Lower lobe of right lung (tissue), 2 donors: ENCODE measurements around the gene ELF2. TPM values are rescaled to one million over a fixed set of nuclear protein-coding genes. Genes with fewer than 3 reads are reported as not detected.

Experiments
- ATAC-seq, 2 donors: fragments of 200-7000 bp; cut with Tn5 transposase; one replicate each; pipeline ENCODE4 v1.9.1; 2020 to 2022; ENCODE audit warnings: mild to moderate bottlenecking in 2 of 2, moderate library complexity in 2 of 2
- DNase-seq: peaks from one replicate; pipeline ENCODE4 v3.0.0-alpha.2; 2020
- H3K27ac ChIP-seq: fragments of 200-600 bp; one replicate; pipeline ENCODE4 v1.8.0; 2022
- H3K27me3 ChIP-seq: fragments of 200-600 bp; one replicate; pipeline ENCODE4 v1.8.0; 2022; ENCODE audit warnings: low read depth
- H3K36me3 ChIP-seq: fragments of 200-600 bp; one replicate; pipeline ENCODE4 v1.8.0; 2022; ENCODE audit warnings: mild to moderate bottlenecking
- H3K4me1 ChIP-seq: fragments of 200-600 bp; one replicate; pipeline ENCODE4 v1.8.0; 2022
- H3K4me3 ChIP-seq: fragments of 200-600 bp; one replicate; pipeline ENCODE4 v1.8.0; 2022; ENCODE audit warnings: mild to moderate bottlenecking
- H3K9me3 ChIP-seq: fragments of 200-600 bp; one replicate; pipeline ENCODE4 v1.8.0; 2022
- CTCF ChIP-seq: fragments of 200-600 bp; IDR thresholded peaks from one replicate; pipeline ENCODE4 v1.8.0; 2022; ENCODE audit warnings: antibody characterized with exemption, mild to moderate bottlenecking
- intact Hi-C: fragments of 100-400 bp; cut with DNase I; formaldehyde crosslinking; loops from one replicate; pipeline ENCODE4 v1.11.0; 2022
- long read RNA-seq: library from polyadenylated mRNA; unstranded; transcript quantifications from one replicate; pipeline ENCODE4 v2.0.0, GENCODE V29; 2021
- total RNA-seq: library from RNA; stranded (reverse); fragmentation: NEBNext Ultra II Directional; extraction: Animal tissue kit (Norgen Biotek cat#: 25700); gene quantifications from one replicate; pipeline ENCODE4 v1.2.1, GENCODE V29; 2021
- donor health status: DM: no; HTN: yes; CAD: no; lungs with severe emphysema.

The ELF2 gene
- total RNA-seq = 54.0 TPM
- long read RNA-seq, full-length matches to known transcripts = 1 of 30 reads
- long read RNA-seq, partial matches to known transcripts = 5 of 30 reads
- long read RNA-seq, other reads (novel, unspliced or antisense) = 24 of 30 reads

GRCh38 chr4:139177049-139177868 is at the start of gene ELF2:
TSS of gene ELF2 (minus strand) at chr4:139177218. CDS start at chr4:139137701, 39,517 bp downstream.
- Histone ChIP-seq H3K9me3 (no peaks in the 10 kb centered on the region), H3K36me3 (no peaks in the 10 kb centered on the region), H3K27ac (peak within 1 kb of the TSS; percentile 98), H3K4me1 (peaks cover 25% of the 10 kb centered on the region), H3K4me3 (peak within 1 kb of the TSS; percentile 96), H3K27me3 (no peaks in the 10 kb centered on the region)
- TF ChIP-seq CTCF = no peak
- intact Hi-C loops = no loop called here
- ATAC-seq (peak; percentile 90 to 95), DNase-seq (peak; percentile 95)

- no peaks in the 10 kb centered on the region for H3K4me1 ChIP-seq
- ATAC-seq (no peak), DNase-seq (no peak)
- intact Hi-C loops = no loop called here
- H3K27ac ChIP-seq = no peak overlapping the region
- no peaks in the 10 kb centered on the region for H3K9me3 ChIP-seq
- H3K36me3 ChIP-seq = no peaks in the 10 kb centered on the region
- no peak overlapping the region for H3K4me3 ChIP-seq
- no peaks in the 10 kb centered on the region for H3K27me3 ChIP-seq
- no peak for TF ChIP-seq CTCF
Measured at GRCh38 chr4:139223682-139224317, 46.8 kb upstream of the ELF2 start.

DNA sequence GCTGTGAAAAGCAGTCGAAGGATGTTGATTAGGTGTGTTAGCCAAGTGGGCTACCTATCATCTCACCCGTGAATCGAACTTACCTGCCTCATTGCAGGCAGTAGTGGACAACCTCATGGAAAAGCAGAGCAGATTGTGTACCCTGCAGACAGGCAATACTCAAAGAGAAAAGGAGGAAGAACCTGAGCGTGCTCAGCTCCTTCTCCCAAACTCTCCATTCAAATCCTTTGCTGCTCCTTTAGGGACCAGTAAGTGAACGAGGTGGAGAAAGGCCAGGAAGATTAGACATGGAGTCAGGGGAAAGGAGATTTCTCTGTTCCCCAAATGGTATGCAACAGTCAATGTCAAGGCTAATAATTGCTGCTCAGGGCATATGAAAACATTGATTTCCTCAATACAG is 45.2 kb upstream of the ELF2 start:
- H3K9me3 ChIP-seq = no peaks in the 10 kb centered on the region
- intact Hi-C loops = no loop called here
- no peak for TF ChIP-seq CTCF
- no peaks in the 10 kb centered on the region for H3K27me3 ChIP-seq
- no peak overlapping the region for H3K27ac ChIP-seq
- DNase-seq = no peak
- no peak overlapping the region for H3K4me3 ChIP-seq
- no peaks in the 10 kb centered on the region for H3K4me1 ChIP-seq
- no peak for ATAC-seq
- no peaks in the 10 kb centered on the region for H3K36me3 ChIP-seq

GRCh38 chr4:139221687-139222086 is 44.7 kb upstream of the ELF2 start:
- Histone ChIP-seq H3K27me3 (no peaks in the 10 kb centered on the region), H3K9me3 (no peaks in the 10 kb centered on the region), H3K4me3 (no peak overlapping the region), H3K27ac (no peak overlapping the region), H3K4me1 (no peaks in the 10 kb centered on the region), H3K36me3 (no peaks in the 10 kb centered on the region)
- ATAC-seq (no peak), DNase-seq (no peak)
- intact Hi-C loops = no loop called here
- no peak for TF ChIP-seq CTCF

GRCh38 chr4:139219450-139220055 is 42.5 kb upstream of the ELF2 start:
- H3K27ac ChIP-seq = no peak overlapping the region
- no peak for TF ChIP-seq CTCF
- no peak for ATAC-seq
- H3K27me3 ChIP-seq = no peaks in the 10 kb centered on the region
- no peaks in the 10 kb centered on the region for H3K9me3 ChIP-seq
- intact Hi-C loops = no loop called here
- peaks cover 4% of the 10 kb centered on the region for H3K4me1 ChIP-seq
- H3K4me3 ChIP-seq = no peak overlapping the region
- H3K36me3 ChIP-seq = no peaks in the 10 kb centered on the region
- no peak for DNase-seq
